Left ventricle myocardium inferior (tissue), 1 donor: ENCODE measurements around the gene RNF41. TPM values are rescaled to one million over a fixed set of nuclear protein-coding genes. Genes with fewer than 3 reads are reported as not detected.
A peak's percentile ranks its signal among the peaks of the same experiment; 100 is the strongest.
"Not testable (repeated sequence)": the region's sequence is repeated elsewhere in the genome, so short reads cannot be mapped to it uniquely, and the experiment has no call there.

Source experiments
- DNase-seq: peaks from one replicate; pipeline ENCODE4 v3.0.0-alpha.2; 2020
- H3K27ac ChIP-seq: fragments of 200-600 bp; replicated peaks from 2 replicates; pipeline ENCODE4 v1.8.0; 2021
- H3K27me3 ChIP-seq: fragments of 200-600 bp; 2 replicates; pipeline ENCODE4 v1.8.0; 2021; ENCODE audit warnings: low read depth
- H3K36me3 ChIP-seq: fragments of 200-600 bp; 2 replicates; pipeline ENCODE4 v1.8.0; 2021
- H3K4me1 ChIP-seq: fragments of 200-600 bp; 2 replicates; pipeline ENCODE4 v1.8.0; 2021
- H3K4me3 ChIP-seq: fragments of 200-600 bp; 2 replicates; pipeline ENCODE4 v1.8.0; 2021; ENCODE audit warnings: mild to moderate bottlenecking, moderate library complexity
- H3K9me3 ChIP-seq: fragments of 200-600 bp; replicated peaks from 2 replicates; pipeline ENCODE4 v1.8.0; 2021
- intact Hi-C: fragments of 100-400 bp; cut with micrococcal nuclease; formaldehyde crosslinking; loops from one replicate; pipeline ENCODE4 v1.11.0; 2022
- total RNA-seq: library from RNA; stranded (reverse); fragmentation: NEBNext Ultra II Directional; extraction: Animal tissue kit (Norgen Biotek cat#: 25700); gene quantifications from one replicate; pipeline ENCODE4 v1.2.1, GENCODE V29; 2021
- TF ChIP-seq, protein P1 (sequence below): fragments of 200-600 bp; IDR thresholded peaks from 2 replicates; pipeline ENCODE4 v1.8.0; 2021; ENCODE audit warnings: antibody characterized with exemption, mild to moderate bottlenecking, borderline replicate concordance
- donor health status: DM: no; HTN: yes; CAD: no; lungs with severe emphysema.

Gene RNF41
- total RNA-seq, 1 donor from 2014 or later: 51.4 TPM

DNA sequence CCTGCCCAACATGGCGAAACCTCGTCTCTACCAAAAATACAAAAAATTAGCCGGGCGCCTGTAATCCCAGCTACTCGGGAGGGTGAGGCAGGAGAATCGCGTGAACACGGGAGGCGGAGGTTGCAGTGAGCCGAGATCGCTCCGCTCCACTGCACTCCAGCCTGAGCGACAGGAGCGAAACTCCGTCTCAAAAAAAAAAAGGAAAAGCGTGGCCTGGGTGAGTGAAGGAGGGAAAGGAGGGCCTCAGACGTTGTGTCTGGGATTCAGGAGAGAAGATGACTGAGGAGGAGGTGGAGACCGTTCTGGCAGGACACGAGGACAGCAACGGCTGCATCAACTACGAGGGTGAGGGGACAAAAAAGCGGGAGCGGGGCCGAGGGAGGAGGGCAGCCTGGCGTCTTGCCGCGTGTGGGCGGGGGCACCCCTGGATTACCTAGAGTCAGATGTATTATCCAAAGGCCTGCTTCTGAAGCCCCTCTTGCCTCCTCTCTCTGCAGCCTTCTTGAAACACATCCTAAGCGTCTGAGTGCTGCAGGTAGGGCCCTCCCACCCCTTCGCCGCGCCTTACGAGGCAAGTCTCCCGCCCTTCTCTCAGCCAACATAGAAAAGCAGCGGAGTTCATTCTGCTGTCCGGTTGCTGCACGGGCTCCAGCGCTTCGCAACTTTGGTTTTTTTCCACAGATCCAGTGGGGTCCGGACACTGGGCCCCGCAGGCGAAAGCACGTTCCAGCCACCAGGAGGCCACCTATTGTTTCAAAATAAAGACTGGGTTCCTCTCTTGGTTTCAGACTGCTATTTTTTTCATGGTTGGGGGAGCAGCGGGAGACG is 64.3 kb downstream of the RNF41 start:
- TF ChIP-seq, protein P1, sequence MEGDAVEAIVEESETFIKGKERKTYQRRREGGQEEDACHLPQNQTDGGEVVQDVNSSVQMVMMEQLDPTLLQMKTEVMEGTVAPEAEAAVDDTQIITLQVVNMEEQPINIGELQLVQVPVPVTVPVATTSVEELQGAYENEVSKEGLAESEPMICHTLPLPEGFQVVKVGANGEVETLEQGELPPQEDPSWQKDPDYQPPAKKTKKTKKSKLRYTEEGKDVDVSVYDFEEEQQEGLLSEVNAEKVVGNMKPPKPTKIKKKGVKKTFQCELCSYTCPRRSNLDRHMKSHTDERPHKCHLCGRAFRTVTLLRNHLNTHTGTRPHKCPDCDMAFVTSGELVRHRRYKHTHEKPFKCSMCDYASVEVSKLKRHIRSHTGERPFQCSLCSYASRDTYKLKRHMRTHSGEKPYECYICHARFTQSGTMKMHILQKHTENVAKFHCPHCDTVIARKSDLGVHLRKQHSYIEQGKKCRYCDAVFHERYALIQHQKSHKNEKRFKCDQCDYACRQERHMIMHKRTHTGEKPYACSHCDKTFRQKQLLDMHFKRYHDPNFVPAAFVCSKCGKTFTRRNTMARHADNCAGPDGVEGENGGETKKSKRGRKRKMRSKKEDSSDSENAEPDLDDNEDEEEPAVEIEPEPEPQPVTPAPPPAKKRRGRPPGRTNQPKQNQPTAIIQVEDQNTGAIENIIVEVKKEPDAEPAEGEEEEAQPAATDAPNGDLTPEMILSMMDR: peak; percentile 73
- Histone ChIP-seq H3K4me1 (peaks cover 63% of the 10 kb centered on the region), H3K27ac (peak overlapping the region; percentile 96), H3K4me3 (peak overlapping the region; percentile 75), H3K27me3 (no peaks in the 10 kb centered on the region), H3K9me3 (no peaks in the 10 kb centered on the region), H3K36me3 (peaks cover 31% of the 10 kb centered on the region)
- DNase-seq: peak; percentile 74
- intact Hi-C loops: loop anchor here (5.0 kb wide), 1 partner anchor 40 kb away; the partner anchor contains the start of genes RPL41 and ZC3H10

DNA sequence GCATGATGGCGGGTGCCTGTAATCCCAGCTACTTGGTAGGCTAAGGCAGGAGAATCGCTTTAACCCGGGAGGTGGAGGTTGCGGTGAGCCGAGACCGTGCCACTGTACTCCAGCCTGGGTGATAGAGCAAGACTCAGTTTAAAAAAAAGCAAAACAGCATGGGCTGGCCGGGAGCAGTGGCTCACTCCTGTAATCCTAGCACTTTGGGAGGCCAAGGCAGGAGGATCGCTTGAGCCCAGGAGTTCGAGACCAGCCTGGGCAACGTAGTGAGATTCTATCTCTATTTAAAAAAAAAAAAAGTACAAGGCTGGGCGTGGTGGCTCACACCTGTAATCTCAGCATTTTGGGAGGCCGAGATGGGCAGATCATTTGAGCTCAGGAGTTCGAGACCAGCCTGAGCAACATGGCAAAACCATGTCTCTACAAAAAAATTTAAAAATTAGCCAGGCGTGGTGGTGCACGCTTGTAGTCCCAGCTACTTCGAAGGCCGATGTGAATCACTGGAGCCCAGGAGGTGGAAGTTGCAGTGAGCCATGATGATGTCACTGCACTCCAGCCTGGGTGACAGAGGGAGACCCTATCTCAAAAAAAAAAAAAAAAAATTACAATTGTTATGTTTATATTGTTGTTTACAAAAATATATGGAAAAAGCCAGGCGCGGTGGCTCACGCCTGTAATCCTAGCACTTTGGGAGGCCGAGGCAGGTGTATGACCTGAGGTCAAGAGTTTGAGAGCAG is 65.1 kb downstream of the RNF41 start:
- DNase-seq, H3K27me3 ChIP-seq, H3K9me3 ChIP-seq: not testable (repeated sequence)
- H3K4me1 ChIP-seq: peaks cover 60% of the 10 kb centered on the region
- peaks cover 23% of the 10 kb centered on the region for H3K36me3 ChIP-seq
- intact Hi-C loops: loop anchor here (5.0 kb wide), 1 partner anchor 39 kb away; the partner anchor contains the start of genes RPL41 and ZC3H10
- H3K27ac ChIP-seq: peak overlapping the region; percentile 96
- H3K4me3 ChIP-seq: peak overlapping the region; percentile 75

GRCh38 chr12:56155256-56155845 is 66.4 kb downstream of the RNF41 start:
- intact Hi-C loops: loop anchor here (5.0 kb wide), 1 partner anchor 38 kb away; the partner anchor contains the start of genes RPL41 and ZC3H10
- H3K27ac ChIP-seq: no peak overlapping the region
- H3K36me3 ChIP-seq: peaks cover 11% of the 10 kb centered on the region
- TF ChIP-seq, protein P1: no peak
- peaks cover 59% of the 10 kb centered on the region for H3K4me1 ChIP-seq
- no peak for DNase-seq
- no peaks in the 10 kb centered on the region for H3K9me3 ChIP-seq
- no peaks in the 10 kb centered on the region for H3K27me3 ChIP-seq
- H3K4me3 ChIP-seq: no peak overlapping the region

DNA sequence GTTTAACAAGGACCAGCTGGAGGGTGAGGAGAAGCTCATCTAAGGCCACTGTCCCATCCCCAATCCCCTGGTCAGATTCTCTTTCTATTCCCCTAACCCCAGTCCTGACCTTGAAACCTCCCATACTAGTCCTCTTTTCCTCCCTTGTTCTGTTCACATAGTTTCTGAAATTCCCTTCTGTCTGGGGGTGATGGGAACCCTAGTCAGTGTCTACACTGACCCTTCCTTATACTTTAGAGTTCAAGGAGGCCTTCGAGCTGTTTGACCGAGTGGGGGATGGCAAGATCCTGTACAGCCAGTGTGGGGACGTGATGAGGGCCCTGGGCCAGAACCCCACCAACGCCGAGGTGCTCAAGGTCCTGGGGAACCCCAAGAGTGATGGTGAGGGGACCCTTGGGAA is 66.9 kb downstream of the RNF41 start:
- Histone ChIP-seq H3K27me3 (no peaks in the 10 kb centered on the region), H3K27ac (no peak overlapping the region), H3K9me3 (no peaks in the 10 kb centered on the region), H3K4me1 (peaks cover 54% of the 10 kb centered on the region), H3K4me3 (no peak overlapping the region), H3K36me3 (peaks cover 5% of the 10 kb centered on the region)
- TF ChIP-seq, protein P1: no peak
- intact Hi-C loops: loop anchor here (5.0 kb wide), 1 partner anchor 38 kb away; the partner anchor contains the start of genes RPL41 and ZC3H10
- no peak for DNase-seq

DNA sequence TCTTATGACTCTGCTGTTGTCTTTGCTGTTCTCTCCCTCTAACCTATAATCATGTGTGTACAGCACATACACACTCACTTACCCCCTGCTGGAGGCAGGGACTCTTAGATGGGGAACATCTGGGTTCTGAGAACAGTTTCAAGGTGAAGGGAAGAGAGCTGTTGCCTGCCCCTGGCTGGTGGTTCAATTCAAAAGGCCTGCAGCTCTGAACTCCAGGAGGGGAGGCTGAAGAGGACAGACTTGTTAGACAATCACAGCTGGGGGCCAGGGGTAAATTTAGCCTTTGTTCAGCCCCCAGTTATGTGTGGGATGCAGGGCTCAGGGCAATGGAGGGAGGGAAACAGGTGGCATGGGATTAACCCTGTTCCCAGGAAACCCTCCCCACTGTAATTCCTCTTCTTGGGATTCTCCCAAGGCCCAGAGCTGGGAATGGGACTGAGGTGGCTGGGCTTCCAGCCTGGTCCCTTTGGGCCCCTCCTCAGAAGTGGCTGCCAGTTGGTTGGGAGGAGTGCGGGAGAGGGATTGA is 67.4 kb downstream of the RNF41 start:
- no peaks in the 10 kb centered on the region for H3K27me3 ChIP-seq
- intact Hi-C loops: no loop called here
- peaks cover 49% of the 10 kb centered on the region for H3K4me1 ChIP-seq
- peaks cover under 1% of the 10 kb centered on the region for H3K36me3 ChIP-seq
- no peak for DNase-seq
- H3K9me3 ChIP-seq: no peaks in the 10 kb centered on the region
- H3K27ac ChIP-seq: no peak overlapping the region
- TF ChIP-seq, protein P1: no peak
- no peak overlapping the region for H3K4me3 ChIP-seq
